ENCODE results near the gene FUNDC2. TPM values are rescaled to one million over a fixed set of nuclear protein-coding genes. Genes with fewer than 3 reads are reported as not detected.

The FUNDC2 gene
- total and polyA plus RNA-seq, 10 donors, result 29.3 to 113 (median 54.3) TPM

DNA sequence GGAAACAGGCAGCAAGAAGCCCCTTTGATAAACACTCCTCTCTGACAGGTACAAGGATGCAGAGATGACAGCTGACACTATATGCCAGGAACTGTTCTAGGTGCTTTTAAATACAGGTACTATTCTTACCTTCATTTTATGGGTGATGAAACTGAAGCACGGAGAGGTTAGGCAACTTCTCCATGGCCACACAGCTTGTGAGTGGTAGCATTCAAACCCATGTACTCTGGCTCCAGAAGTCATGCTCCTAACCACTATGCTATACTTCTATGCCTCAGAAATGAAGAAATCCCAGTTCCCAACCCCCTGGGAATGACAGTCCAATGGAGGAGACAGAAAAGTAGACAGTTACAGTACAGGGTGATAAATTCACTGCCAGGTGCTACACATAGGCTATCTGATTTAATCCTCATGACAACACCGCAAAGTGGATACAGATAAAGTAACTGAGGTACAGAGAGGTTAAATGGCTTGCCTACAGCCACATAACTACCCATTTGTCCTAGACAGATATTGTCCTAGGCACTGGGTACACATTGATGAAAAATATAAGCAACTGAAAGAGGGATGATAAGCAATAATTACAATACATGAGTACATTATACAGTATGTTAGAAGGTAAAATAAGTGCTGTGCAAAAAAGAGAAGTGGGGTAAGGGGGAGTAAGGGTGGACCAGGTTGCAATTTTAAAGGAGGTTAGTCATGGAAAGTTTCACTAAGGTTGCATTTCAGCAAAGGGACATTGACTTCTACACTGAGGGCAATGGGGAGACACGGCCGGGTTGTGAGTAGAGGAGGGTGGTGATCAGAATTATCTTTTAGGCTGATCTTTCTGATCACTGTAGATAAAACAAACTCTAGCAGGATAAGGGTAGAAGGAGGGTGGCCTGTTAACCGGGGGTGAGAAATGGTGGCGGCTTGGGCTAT is 2.5 kb upstream of the FUNDC2 start:
- no peak for DNase-seq
- Histone ChIP-seq H3K36me3 (no peaks in the 10 kb centered on the region), H3K4me3 (no peak overlapping the region), H3K9me3 (no peaks in the 10 kb centered on the region), H3K4me1 (peaks cover 0 to 21% (median 13%) of the 10 kb centered on the region in 6 donors), H3K27ac (no peak overlapping the region), H3K27me3 (replicated peaks in 1 of 7) (no peaks in the 10 kb centered on the region)
- 82 to 94% (median 87%) methylated on average over 6 of the region's 6 CpGs for WGBS, 5 donors
- TF ChIP-seq POLR2A (IDR thresholded peaks at IDR 0.05) (no peak), POLR2AphosphoS5 (IDR thresholded peaks at IDR 0.05) (no peak)
- TF ChIP-seq, protein P1, sequence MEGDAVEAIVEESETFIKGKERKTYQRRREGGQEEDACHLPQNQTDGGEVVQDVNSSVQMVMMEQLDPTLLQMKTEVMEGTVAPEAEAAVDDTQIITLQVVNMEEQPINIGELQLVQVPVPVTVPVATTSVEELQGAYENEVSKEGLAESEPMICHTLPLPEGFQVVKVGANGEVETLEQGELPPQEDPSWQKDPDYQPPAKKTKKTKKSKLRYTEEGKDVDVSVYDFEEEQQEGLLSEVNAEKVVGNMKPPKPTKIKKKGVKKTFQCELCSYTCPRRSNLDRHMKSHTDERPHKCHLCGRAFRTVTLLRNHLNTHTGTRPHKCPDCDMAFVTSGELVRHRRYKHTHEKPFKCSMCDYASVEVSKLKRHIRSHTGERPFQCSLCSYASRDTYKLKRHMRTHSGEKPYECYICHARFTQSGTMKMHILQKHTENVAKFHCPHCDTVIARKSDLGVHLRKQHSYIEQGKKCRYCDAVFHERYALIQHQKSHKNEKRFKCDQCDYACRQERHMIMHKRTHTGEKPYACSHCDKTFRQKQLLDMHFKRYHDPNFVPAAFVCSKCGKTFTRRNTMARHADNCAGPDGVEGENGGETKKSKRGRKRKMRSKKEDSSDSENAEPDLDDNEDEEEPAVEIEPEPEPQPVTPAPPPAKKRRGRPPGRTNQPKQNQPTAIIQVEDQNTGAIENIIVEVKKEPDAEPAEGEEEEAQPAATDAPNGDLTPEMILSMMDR (IDR thresholded peaks at IDR 0.05 in 8 of 11, conservative IDR thresholded peaks at IDR 0.05 in 3 of 11), result no peak
- intact Hi-C loops (cut with DNase I; ENCODE audit: low total_unique reads), result no loop called here

DNA sequence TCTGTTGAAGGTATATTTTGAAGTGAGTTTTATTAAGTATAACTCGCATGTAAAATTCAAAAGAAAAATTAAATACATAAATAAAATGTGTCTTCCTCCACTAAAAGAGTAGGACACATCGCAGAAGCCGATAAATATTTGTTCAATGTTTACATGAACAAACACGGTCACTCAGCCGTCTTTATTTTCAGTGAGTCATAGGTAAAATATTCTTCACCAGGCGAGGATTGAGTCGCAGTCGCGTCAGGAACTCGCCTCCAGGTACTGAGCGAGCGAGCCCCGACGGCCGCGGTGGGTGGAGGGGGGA is 271 bp upstream of the FUNDC2 start:
- Histone ChIP-seq H3K27me3 (replicated peaks in 1 of 7) (no peaks in the 10 kb centered on the region), H3K36me3 (no peaks in the 10 kb centered on the region), H3K9me3 (no peaks in the 10 kb centered on the region), H3K4me3 (peak overlapping the region in 7 of 8 donors; percentile 12 to 76 (median 52)), H3K27ac (peak overlapping the region; percentile 84 to 97 (median 96)), H3K4me1 (peaks cover 0 to 27% (median 14%) of the 10 kb centered on the region in 6 donors)
- no peak for DNase-seq
- TF ChIP-seq POLR2A (IDR thresholded peaks at IDR 0.05) (no peak), POLR2AphosphoS5 (IDR thresholded peaks at IDR 0.05) (no peak)
- TF ChIP-seq, protein P1 (IDR thresholded peaks at IDR 0.05 in 8 of 11, conservative IDR thresholded peaks at IDR 0.05 in 3 of 11), result no peak
- intact Hi-C loops (cut with DNase I; ENCODE audit: low total_unique reads), result no loop called here
- WGBS, 5 donors, result 0 to 52% (median 1%) methylated on average over 16 of the region's 16 CpGs

DNA sequence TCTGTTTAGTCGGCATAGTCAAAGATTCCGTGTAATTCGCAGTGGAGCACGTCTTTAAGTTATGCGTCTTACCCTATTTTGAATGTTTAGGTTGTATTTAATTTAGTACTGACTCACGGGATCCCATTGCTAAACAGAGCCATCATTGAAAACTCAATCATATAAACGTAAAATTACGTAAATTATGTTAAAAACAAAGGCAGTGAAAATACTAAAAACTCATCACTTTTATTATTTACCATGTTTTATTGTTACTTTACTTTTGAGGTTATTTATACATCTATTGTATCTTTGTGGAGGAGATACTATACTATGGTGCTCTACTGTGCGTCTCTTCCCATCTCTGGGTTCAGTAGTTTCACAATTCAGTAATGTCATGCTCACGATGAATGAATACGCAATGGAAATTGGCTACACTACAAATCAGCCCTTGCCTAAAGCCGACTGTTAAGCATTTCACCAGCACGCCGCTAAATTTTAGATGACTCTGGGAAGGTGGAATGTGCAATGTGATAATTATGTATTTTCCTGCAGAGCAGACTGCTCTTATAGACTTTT is 944 bp downstream of the FUNDC2 start:
- Histone ChIP-seq H3K9me3 (no peaks in the 10 kb centered on the region), H3K27ac (peak overlapping the region; percentile 84 to 97 (median 96)), H3K36me3 (no peaks in the 10 kb centered on the region), H3K27me3 (replicated peaks in 1 of 7) (no peaks in the 10 kb centered on the region), H3K4me3 (peak overlapping the region; percentile 46 to 76 (median 51)), H3K4me1 (peaks cover 0 to 29% (median 14%) of the 10 kb centered on the region in 6 donors)
- WGBS, 5 donors, result 1 to 48% (median 5%) methylated on average over 14 of the region's 14 CpGs
- no peak for DNase-seq
- TF ChIP-seq POLR2A (IDR thresholded peaks at IDR 0.05), result peak in 1 of 3 donors; percentile 54
- TF ChIP-seq POLR2AphosphoS5 (IDR thresholded peaks at IDR 0.05), result no peak
- intact Hi-C loops (cut with DNase I; ENCODE audit: low total_unique reads), result no loop called here

DNA sequence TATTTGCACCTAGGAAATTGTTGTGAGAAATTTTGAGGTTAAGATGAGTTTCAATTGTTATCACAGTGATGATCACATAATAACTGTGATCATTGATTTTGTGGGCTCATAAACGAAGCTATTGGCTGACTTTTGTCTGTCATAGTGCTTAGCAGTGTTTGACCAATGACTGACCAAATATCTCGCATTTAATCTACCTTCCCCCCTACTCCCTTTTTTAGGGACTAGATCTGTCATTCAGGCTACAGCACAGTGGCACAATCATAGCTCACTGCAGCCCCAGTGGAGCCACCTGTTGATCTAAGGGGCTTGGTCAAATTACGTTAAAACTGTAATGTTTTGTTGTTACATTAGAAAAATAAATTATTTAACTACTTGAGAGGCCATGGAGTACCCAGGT is 1.5 kb downstream of the FUNDC2 start:
- TF ChIP-seq POLR2A (IDR thresholded peaks at IDR 0.05) (no peak), POLR2AphosphoS5 (IDR thresholded peaks at IDR 0.05) (no peak)
- TF ChIP-seq, protein P1 (IDR thresholded peaks at IDR 0.05 in 8 of 11, conservative IDR thresholded peaks at IDR 0.05 in 3 of 11), result no peak
- intact Hi-C loops (cut with DNase I; ENCODE audit: low total_unique reads), result no loop called here
- WGBS, 5 donors, result 29 to 35% (median 31%) methylated on average over 3 of the region's 3 CpGs
- DNase-seq, result no peak
- Histone ChIP-seq H3K4me1 (peaks cover 0 to 29% (median 14%) of the 10 kb centered on the region in 6 donors), H3K27ac (peak overlapping the region; percentile 84 to 97 (median 96)), H3K27me3 (replicated peaks in 1 of 7) (no peaks in the 10 kb centered on the region), H3K36me3 (no peaks in the 10 kb centered on the region), H3K9me3 (no peaks in the 10 kb centered on the region), H3K4me3 (peak overlapping the region in 6 of 8 donors; percentile 46 to 76 (median 51))

All from spleen (tissue), 11 donors.